ENCODE results near the gene CNGA4.
"Not testable (repeated sequence)": the region's sequence is repeated elsewhere in the genome, so short reads cannot be mapped to it uniquely, and the experiment has no call there.

The CNGA4 gene

DNA sequence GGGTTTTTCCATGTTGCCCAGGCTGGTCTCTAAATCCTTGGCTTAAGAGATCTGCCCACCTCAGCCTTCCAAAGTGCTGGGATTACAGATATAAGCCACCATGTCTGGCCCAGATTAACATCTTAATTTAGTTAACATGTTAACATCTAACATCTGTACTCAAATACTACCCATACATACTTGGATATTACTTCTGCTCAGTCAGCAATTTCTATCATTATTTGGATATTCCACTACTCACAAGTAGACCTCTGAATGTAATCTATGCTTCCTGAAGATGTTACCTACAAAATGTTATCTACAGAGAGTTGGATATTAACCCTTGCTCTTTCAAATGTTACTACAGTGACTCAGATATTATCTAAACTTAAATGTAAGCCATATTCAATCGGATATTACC is 24.8 kb downstream of the CNGA4 start:
- DNase-seq (ENCODE audit: low spot score) = no peak

DNA sequence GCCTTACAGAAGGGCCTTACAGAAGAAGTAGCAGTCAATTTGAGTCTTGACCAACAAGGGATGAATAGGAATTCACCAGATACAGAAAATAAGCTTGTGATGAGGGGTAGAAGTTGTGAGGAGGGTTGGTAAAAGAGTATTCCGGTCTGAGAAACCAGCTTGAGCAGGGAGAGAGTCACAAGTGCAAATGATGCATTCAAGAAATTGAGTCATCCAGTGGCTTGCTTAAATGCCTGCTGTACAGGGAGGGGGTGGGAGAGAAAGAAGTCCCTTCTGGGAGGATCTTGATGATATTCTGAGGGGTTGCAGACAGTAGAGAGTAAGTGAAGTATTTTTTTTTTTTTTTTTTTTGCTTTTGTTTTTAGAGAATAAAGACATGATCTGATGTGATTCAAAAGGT is 29.9 kb downstream of the CNGA4 start:
- DNase-seq (ENCODE audit: low spot score) = peak; percentile 22

DNA sequence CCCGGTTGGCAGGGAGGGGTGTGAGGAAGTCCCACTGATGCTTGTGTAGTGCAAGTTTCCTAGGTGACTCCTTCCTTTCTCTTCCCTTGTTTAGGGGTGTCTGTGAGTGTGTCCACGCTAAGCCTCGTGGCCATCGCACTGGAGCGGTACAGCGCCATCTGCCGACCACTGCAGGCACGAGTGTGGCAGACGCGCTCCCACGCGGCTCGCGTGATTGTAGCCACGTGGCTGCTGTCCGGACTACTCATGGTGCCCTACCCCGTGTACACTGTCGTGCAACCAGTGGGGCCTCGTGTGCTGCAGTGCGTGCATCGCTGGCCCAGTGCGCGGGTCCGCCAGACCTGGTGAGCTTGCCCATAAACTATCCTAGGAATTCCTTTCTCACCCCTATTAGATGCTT is 31.1 kb downstream of the CNGA4 start:
- DNase-seq (ENCODE audit: low spot score) = no peak

DNA sequence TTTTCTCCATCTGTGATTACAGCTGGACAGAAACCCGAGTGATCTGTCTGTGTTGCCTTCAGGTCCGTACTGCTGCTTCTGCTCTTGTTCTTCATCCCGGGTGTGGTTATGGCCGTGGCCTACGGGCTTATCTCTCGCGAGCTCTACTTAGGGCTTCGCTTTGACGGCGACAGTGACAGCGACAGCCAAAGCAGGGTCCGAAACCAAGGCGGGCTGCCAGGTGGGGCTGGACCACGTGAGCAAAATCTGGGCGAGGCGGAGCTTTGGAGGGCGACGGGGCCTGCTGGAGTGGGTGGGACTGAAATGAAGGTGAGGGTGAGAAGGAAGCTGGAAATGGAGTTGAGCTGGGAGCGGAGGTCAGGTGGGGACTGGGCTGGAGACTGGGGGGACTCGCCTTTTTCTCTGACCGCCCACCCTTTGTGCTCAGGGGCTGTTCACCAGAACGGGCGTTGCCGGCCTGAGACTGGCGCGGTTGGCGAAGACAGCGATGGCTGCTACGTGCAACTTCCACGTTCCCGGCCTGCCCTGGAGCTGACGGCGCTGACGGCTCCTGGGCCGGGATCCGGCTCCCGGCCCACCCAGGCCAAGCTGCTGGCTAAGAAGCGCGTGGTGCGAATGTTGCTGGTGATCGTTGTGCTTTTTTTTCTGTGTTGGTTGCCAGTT is 31.8 kb downstream of the CNGA4 start:
- DNase-seq (ENCODE audit: low spot score) = no peak

DNA sequence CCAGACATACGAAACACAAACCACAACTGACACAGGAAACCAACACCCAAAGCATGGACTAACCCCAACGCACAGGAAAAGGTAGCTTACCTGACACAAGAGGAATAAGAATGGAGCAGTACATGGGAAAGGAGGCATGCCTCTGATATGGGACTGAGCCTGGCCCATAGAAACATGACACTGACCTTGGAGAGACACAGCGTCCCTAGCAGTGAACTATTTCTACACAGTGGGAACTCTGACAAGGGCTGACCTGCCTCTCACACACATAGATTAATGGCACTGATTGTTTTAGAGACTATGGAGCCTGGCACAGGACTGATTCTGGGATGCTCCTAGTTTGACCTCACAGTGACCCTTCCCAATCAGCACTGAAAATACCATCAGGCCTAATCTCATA is 32.7 kb downstream of the CNGA4 start:
- DNase-seq (ENCODE audit: low spot score) = no peak

DNA sequence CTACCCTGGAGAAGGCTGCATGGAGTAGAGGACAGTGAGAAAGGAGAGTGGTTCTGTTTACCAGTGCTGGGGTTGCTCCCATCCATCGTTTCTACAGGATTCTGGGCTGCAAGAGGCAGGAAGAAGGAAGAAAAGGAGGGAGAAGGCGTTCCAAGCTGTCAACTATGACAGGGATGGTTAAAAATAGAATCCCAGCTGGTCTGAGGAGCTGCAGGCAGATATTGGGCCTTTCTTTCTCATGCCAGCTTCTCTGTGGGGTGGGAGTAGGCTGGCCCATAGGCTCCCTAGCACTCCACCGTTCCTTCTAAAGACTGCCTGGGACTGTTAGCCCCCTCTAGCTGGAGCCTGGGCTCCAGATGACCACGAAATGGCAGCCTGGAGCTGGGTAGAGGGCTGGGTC is 34.3 kb downstream of the CNGA4 start:
- DNase-seq (ENCODE audit: low spot score) = no peak

DNA sequence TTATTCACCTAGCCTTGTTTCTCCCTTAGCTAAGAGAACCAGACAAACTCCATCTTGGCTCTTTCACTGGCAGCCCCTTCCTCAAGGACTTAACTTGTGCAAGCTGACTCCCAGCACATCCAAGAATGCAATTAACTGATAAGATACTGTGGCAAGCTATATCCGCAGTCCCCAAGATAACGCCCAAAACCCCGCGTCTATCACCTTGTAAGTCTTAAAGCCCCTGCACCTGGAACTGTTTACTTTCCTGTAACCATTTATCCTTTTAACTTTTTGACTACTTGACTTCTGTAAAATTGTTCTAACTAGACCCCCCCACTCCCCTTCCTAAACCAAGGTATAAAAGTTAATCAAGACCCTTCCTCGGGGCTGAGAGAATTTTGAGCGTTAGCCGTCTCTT is 41.9 kb downstream of the CNGA4 start:
- DNase-seq (ENCODE audit: low spot score) = not testable (repeated sequence)

DNA sequence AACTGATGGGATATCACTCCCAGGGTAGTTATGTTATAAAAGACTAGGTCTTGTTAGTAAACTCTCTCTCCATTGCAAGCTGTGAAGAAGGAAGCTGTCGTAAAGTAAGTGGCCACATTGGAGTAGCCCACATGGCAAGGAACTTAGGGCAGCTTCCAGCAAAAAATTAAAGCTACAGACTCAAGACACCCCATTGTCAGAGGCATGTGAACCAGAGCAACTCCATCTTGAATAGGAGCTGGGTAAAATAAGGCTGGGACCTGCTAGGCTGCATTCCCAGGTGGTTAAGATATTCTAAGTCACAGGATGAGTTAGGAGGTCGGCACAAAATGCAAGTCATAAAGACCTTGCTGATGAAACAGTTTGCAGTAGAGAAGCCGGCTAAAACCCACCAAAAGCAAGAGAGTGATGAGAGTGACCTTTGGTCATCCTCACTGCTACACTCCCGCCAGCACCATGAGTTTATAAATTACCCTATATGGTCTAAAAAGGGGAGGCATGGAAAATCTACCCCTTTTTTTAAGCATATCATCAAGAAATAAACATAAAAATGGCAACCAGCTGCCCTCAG is 44.6 kb downstream of the CNGA4 start:
- no peak for DNase-seq (ENCODE audit: low spot score)

DNA sequence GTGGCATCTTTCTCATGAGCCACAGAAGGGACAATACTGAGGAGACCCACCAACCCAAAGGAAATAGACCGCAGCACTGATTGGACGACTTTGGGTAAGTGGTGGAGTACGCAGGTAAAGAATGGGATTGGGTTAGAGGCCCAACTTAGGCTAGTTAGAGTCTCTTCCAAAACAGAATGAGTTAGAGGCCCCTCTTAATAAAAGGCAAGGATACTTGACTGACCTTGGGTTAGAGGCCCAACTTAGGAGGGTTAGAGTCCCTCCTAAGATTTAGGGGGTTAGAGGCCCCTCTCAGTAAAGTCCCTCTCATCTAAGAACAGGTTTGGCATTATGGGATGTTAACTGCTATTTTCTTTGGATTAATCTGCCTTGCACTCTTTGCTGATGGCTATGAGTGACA is 45.4 kb downstream of the CNGA4 start:
- no peak for DNase-seq (ENCODE audit: low spot score)

DNA sequence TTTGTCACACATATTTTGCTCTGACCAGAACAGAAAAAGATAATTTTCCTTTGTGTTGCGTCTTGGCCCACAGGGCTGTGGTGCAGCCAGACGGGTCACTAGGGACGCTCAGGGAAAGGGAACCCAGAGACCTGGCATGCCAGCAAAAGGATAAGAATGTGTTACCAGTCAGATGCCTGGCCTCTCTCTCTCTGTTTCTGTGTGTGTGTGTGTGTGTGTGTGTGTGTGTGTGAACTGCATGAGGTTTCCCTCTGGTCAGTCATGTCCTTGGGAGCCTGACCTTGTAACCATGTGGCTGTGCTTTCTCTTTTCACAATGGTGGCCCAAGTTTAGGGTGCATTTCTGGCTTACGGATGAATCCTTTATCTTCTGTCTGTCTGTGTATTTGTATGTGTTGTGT is 46.1 kb downstream of the CNGA4 start:
- no peak for DNase-seq (ENCODE audit: low spot score)

Data from RKO (cell line).